Cardiac muscle cell (in vitro differentiated cells and primary cell): Measurements from ENCODE around the gene KIF6. TPM values are rescaled to one million over a fixed set of nuclear protein-coding genes. Genes with fewer than 3 reads are reported as not detected.

ENCODE experiments used
- DNase-seq, 2 donors: peaks; one replicate each; pipeline versions ENCODE4 v3.0.0 to v3.0.0-alpha.2; 2010 to 2017; ENCODE audit warnings: low read depth in 1 of 2, low spot score in 1 of 2
- H3K27ac ChIP-seq: fragments of 200-600 bp; sonication (generic); 2 replicates; pipeline ENCODE4 v1.5.1; 2016
- H3K27me3 ChIP-seq: fragments of 200-600 bp; sonication (generic); 2 replicates; pipeline ENCODE4 v1.6.0; 2016; ENCODE audit warnings: control low read depth
- H3K36me3 ChIP-seq: fragments of 200-600 bp; sonication (generic); 2 replicates; pipeline ENCODE4 v1.5.1; 2016; ENCODE audit warnings: control low read depth
- H3K4me1 ChIP-seq: fragments of 200-600 bp; sonication (generic); 2 replicates; pipeline ENCODE4 v1.8.1; 2017; ENCODE audit warnings: low read depth, mild to moderate bottlenecking, mixed run types
- H3K4me3 ChIP-seq: fragments of 200-600 bp; sonication (generic); 2 replicates; pipeline ENCODE4 v1.5.1; 2016; ENCODE audit warnings: mild to moderate bottlenecking
- H3K9me3 ChIP-seq: fragments of 200-600 bp; sonication (generic); 2 replicates; pipeline ENCODE4 v1.5.1; 2017; ENCODE audit warnings: low read depth, mild to moderate bottlenecking, control low read depth
- CTCF ChIP-seq: IDR thresholded peaks from 2 replicates; pipeline ENCODE4 v1.5.1; 2012; ENCODE audit warnings: low read depth, mild to moderate bottlenecking, low read length
- polyA plus RNA-seq: library from polyadenylated mRNA; unstranded; fragments of >200 nt; fragmentation: Nextera tagmentation; extraction: Ambion mirVana; gene quantifications from 2 replicates; pipeline ENCODE4 v1.2.1, GENCODE V29; 2016
- total RNA-seq: library from RNA; depleted of rRNA; stranded (reverse); fragments of >200 nt; gene quantifications from 2 replicates; pipeline ENCODE4 v1.2.3, GENCODE V29; 2016

Gene KIF6
- total and polyA plus RNA-seq, 2 experiments from 2014 or later = 0.69 to 1.7 TPM

GRCh38 chr6:39754514-39755115 is 29.4 kb upstream of the KIF6 start:
- peaks cover 8% of the 10 kb centered on the region for H3K4me1 ChIP-seq
- H3K9me3 ChIP-seq = no peaks in the 10 kb centered on the region
- H3K36me3 ChIP-seq = no peaks in the 10 kb centered on the region
- no peak for TF ChIP-seq CTCF
- no peak overlapping the region for H3K27ac ChIP-seq
- H3K4me3 ChIP-seq = no peak overlapping the region
- H3K27me3 ChIP-seq = no peaks in the 10 kb centered on the region
- DNase-seq = peak in 1 of 2 donors; percentile 44

- H3K36me3 ChIP-seq = no peaks in the 10 kb centered on the region
- H3K4me3 ChIP-seq = no peak overlapping the region
- TF ChIP-seq CTCF = no peak
- H3K27me3 ChIP-seq = no peaks in the 10 kb centered on the region
- no peaks in the 10 kb centered on the region for H3K4me1 ChIP-seq
- H3K27ac ChIP-seq = no peak overlapping the region
- no peaks in the 10 kb centered on the region for H3K9me3 ChIP-seq
- peak in 1 of 2 donors; percentile 80 for DNase-seq
Observed at GRCh38 chr6:39753725-39754045, 28.5 kb upstream of the KIF6 start.

GRCh38 chr6:39752835-39753724 is 27.9 kb upstream of the KIF6 start:
- no peaks in the 10 kb centered on the region for H3K36me3 ChIP-seq
- no peak overlapping the region for H3K27ac ChIP-seq
- TF ChIP-seq CTCF = no peak
- H3K9me3 ChIP-seq = no peaks in the 10 kb centered on the region
- DNase-seq = no peak
- no peaks in the 10 kb centered on the region for H3K27me3 ChIP-seq
- no peaks in the 10 kb centered on the region for H3K4me1 ChIP-seq
- H3K4me3 ChIP-seq = no peak overlapping the region

GRCh38 chr6:39746795-39747194 is 21.6 kb upstream of the KIF6 start:
- Histone ChIP-seq H3K36me3 (no peaks in the 10 kb centered on the region), H3K27ac (no peak overlapping the region), H3K27me3 (no peaks in the 10 kb centered on the region), H3K4me3 (no peak overlapping the region), H3K4me1 (no peaks in the 10 kb centered on the region), H3K9me3 (no peaks in the 10 kb centered on the region)
- DNase-seq = no peak
- no peak for TF ChIP-seq CTCF

GRCh38 chr6:39733704-39734103 is 8.5 kb upstream of the KIF6 start:
- Histone ChIP-seq H3K4me1 (no peaks in the 10 kb centered on the region), H3K4me3 (no peak overlapping the region), H3K27ac (no peak overlapping the region), H3K36me3 (no peaks in the 10 kb centered on the region), H3K27me3 (no peaks in the 10 kb centered on the region), H3K9me3 (no peaks in the 10 kb centered on the region)
- no peak for TF ChIP-seq CTCF
- no peak for DNase-seq
